Mesenchymal stem cell (in vitro differentiated cells and primary cell): ENCODE data around the gene UBE2E2.

Experiments
- DNase-seq: peaks from one replicate; pipeline ENCODE4 v3.0.0-alpha.2; 2013
- H2AFZ ChIP-seq: one replicate; pipeline ENCODE4 v1.6.1; 2013; ENCODE audit warnings: low read depth, mild to moderate bottlenecking, control low read depth, inconsistent platforms, low read length, moderate library complexity
- H2AK5ac ChIP-seq: 2 replicates; pipeline ENCODE4 v1.6.1; 2013; ENCODE audit warnings: low read length, moderate library complexity, mild to moderate bottlenecking, inconsistent platforms; ENCODE audit not compliant: severe bottlenecking
- H2BK120ac ChIP-seq: one replicate; pipeline ENCODE4 v1.6.1; 2013; ENCODE audit warnings: low read depth, mild to moderate bottlenecking, inconsistent platforms, low read length, moderate library complexity
- H2BK12ac ChIP-seq, 2 experiments: one replicate each; pipeline ENCODE4 v1.6.1; 2013; ENCODE audit warnings: inconsistent platforms in 2 of 2, low read length in 2 of 2, mild to moderate bottlenecking in 2 of 2, moderate library complexity in 2 of 2, control low read depth in 1 of 2
- H2BK15ac ChIP-seq: one replicate; pipeline ENCODE4 v1.6.1; 2013; ENCODE audit warnings: mild to moderate bottlenecking, low read depth, inconsistent platforms; ENCODE audit not compliant: poor library complexity, severe bottlenecking
- H2BK5ac ChIP-seq: 2 replicates; pipeline ENCODE4 v1.6.1; 2013; ENCODE audit warnings: low read depth, mild to moderate bottlenecking, low read length, control low read depth, inconsistent platforms; ENCODE audit not compliant: poor library complexity, severe bottlenecking
- H3K14ac ChIP-seq, 2 experiments: one replicate each; pipeline ENCODE4 v1.6.1; 2013; ENCODE audit warnings: inconsistent platforms in 2 of 2, low read length in 2 of 2, control low read depth in 1 of 2, mild to moderate bottlenecking in 1 of 2, moderate library complexity in 1 of 2
- H3K18ac ChIP-seq, 2 experiments: one replicate each; pipeline ENCODE4 v1.6.1; 2013; ENCODE audit warnings: inconsistent platforms in 2 of 2, low read length in 2 of 2, control low read depth in 1 of 2, low read depth in 1 of 2, mild to moderate bottlenecking in 1 of 2
- H3K23ac ChIP-seq, 2 experiments: one replicate each; pipeline ENCODE4 v1.6.1; 2013; ENCODE audit warnings: inconsistent platforms in 2 of 2, low read length in 2 of 2, mild to moderate bottlenecking in 2 of 2, moderate library complexity in 2 of 2, control low read depth in 1 of 2
- H3K27ac ChIP-seq: 2 replicates; pipeline ENCODE4 v1.5.1; 2013; ENCODE audit warnings: mild to moderate bottlenecking, moderate library complexity, low read length, control low read depth, inconsistent platforms; ENCODE audit not compliant: poor library complexity, severe bottlenecking
- H3K27me3 ChIP-seq, 2 experiments: 2 replicates each; pipeline versions ENCODE4 v1.6.1 to v1.7.0; 2013; ENCODE audit warnings: low read length in 2 of 2, mild to moderate bottlenecking in 2 of 2, moderate library complexity in 2 of 2, control low read depth in 1 of 2, inconsistent platforms in 1 of 2; ENCODE audit not compliant: control insufficient read depth in 1 of 2, insufficient read depth in 1 of 2
- H3K36me3 ChIP-seq, 2 experiments: 2 replicates each; pipeline versions ENCODE4 v1.6.1 to v1.7.0; 2013; ENCODE audit warnings: low read length in 2 of 2, control low read depth in 1 of 2, inconsistent platforms in 1 of 2, low read depth in 1 of 2, mild to moderate bottlenecking in 1 of 2; ENCODE audit not compliant: insufficient read depth in 2 of 2, control insufficient read depth in 1 of 2
- H3K4ac ChIP-seq, 2 experiments: one replicate each; pipeline ENCODE4 v1.6.1; 2013; ENCODE audit warnings: inconsistent platforms in 2 of 2, low read length in 2 of 2, mild to moderate bottlenecking in 2 of 2, moderate library complexity in 2 of 2, control low read depth in 1 of 2, low read depth in 1 of 2
- H3K4me1 ChIP-seq: 2 replicates; pipeline ENCODE4 v1.6.1; 2013; ENCODE audit warnings: low read depth, low read length, control low read depth; ENCODE audit not compliant: control insufficient read depth, insufficient read depth
- H3K4me2 ChIP-seq: 2 replicates; pipeline ENCODE4 v1.6.1; 2013; ENCODE audit warnings: low read length, mild to moderate bottlenecking, inconsistent platforms; ENCODE audit not compliant: poor library complexity, severe bottlenecking
- H3K4me3 ChIP-seq, 2 experiments: 2 replicates each; pipeline versions ENCODE4 v1.5.1 to v1.7.0; 2013; ENCODE audit warnings: low read length in 2 of 2, mild to moderate bottlenecking in 2 of 2, control low read depth in 1 of 2, low read depth in 1 of 2; ENCODE audit not compliant: insufficient read depth in 1 of 2
- H3K79me1 ChIP-seq: replicated peaks from 2 replicates; pipeline ENCODE4 v1.6.1; 2013; ENCODE audit warnings: mild to moderate bottlenecking, control low read depth, low read length, inconsistent platforms; ENCODE audit not compliant: poor library complexity, severe bottlenecking
- H3K9ac ChIP-seq: 2 replicates; pipeline ENCODE4 v1.7.0; 2013; ENCODE audit warnings: mild to moderate bottlenecking, low read length, moderate library complexity
- H3K9me3 ChIP-seq: 2 replicates; pipeline ENCODE4 v1.7.0; 2013; ENCODE audit warnings: mild to moderate bottlenecking, low read length; ENCODE audit not compliant: control insufficient read depth
- H4K8ac ChIP-seq: one replicate; pipeline ENCODE4 v1.6.1; 2013; ENCODE audit warnings: inconsistent platforms, mild to moderate bottlenecking, low read length, moderate library complexity
- H4K91ac ChIP-seq: one replicate; pipeline ENCODE4 v1.6.1; 2013; ENCODE audit warnings: mild to moderate bottlenecking, low read length, inconsistent platforms
- WGBS: methylation state at CpG from one replicate; pipeline ENCODE4 v1.1.7; 2013; ENCODE audit warnings: mixed read lengths; 5-methylcytosine and 5-hydroxymethylcytosine counted together

The UBE2E2 gene

GRCh38 chr3:23308986-23309625 is 106.0 kb downstream of the UBE2E2 start:
- Histone ChIP-seq H3K4me2 (no peak overlapping the region), H3K27ac (no peak overlapping the region), H3K4me3 (no peak overlapping the region), H4K91ac (no peak overlapping the region), H3K36me3 (peaks cover 0 to 6% of the 10 kb centered on the region in 2 experiments), H3K79me1 (peaks cover 15% of the 10 kb centered on the region), H3K23ac (no peak overlapping the region), H2BK5ac (no peak overlapping the region), H2AFZ (no peak overlapping the region), H3K18ac (no peak overlapping the region), H2BK120ac (no peak overlapping the region), H3K27me3 (no peaks in the 10 kb centered on the region), H3K4ac (no peak overlapping the region), H2BK12ac (no peak overlapping the region), H4K8ac (no peak overlapping the region), H2AK5ac (peak overlapping the region; percentile 7), H3K9ac (no peak overlapping the region), H3K9me3 (no peaks in the 10 kb centered on the region), H3K4me1 (peaks cover 3% of the 10 kb centered on the region), H3K14ac (no peak overlapping the region), H2BK15ac (no peak overlapping the region)
- no CpG with 5 or more reads among the region's 2 CpGs for WGBS
- no peak for DNase-seq

GRCh38 chr3:23312866-23313265 is 109.7 kb downstream of the UBE2E2 start:
- Histone ChIP-seq H2BK15ac (no peak overlapping the region), H3K4me1 (peaks cover 3% of the 10 kb centered on the region), H2BK5ac (no peak overlapping the region), H3K23ac (no peak overlapping the region), H3K27ac (no peak overlapping the region), H3K4me2 (no peak overlapping the region), H4K91ac (no peak overlapping the region), H4K8ac (no peak overlapping the region), H3K36me3 (peaks cover 5 to 6% of the 10 kb centered on the region in 2 experiments), H3K79me1 (peaks cover 33% of the 10 kb centered on the region), H3K9ac (no peak overlapping the region), H3K4ac (no peak overlapping the region), H3K9me3 (no peaks in the 10 kb centered on the region), H2AK5ac (no peak overlapping the region), H2AFZ (no peak overlapping the region), H2BK120ac (no peak overlapping the region), H3K27me3 (no peaks in the 10 kb centered on the region), H2BK12ac (no peak overlapping the region), H3K14ac (no peak overlapping the region), H3K4me3 (no peak overlapping the region), H3K18ac (no peak overlapping the region)
- DNase-seq: peak; percentile 5
- WGBS: 77% methylated on average over 2 of the region's 3 CpGs

- Histone ChIP-seq H3K18ac (no peak overlapping the region), H3K27ac (no peak overlapping the region), H3K23ac (no peak overlapping the region), H3K79me1 (peaks cover 27% of the 10 kb centered on the region), H2AFZ (no peak overlapping the region), H3K14ac (no peak overlapping the region), H3K4me2 (no peak overlapping the region), H3K4me1 (peaks cover 2% of the 10 kb centered on the region), H4K8ac (no peak overlapping the region), H2BK12ac (no peak overlapping the region), H3K9ac (no peak overlapping the region), H3K4me3 (no peak overlapping the region), H2BK120ac (no peak overlapping the region), H3K36me3 (peaks cover 3 to 5% of the 10 kb centered on the region in 2 experiments), H2AK5ac (no peak overlapping the region), H2BK5ac (no peak overlapping the region), H3K27me3 (no peaks in the 10 kb centered on the region), H3K9me3 (no peaks in the 10 kb centered on the region), H3K4ac (no peak overlapping the region), H4K91ac (no peak overlapping the region), H2BK15ac (no peak overlapping the region)
- DNase-seq: no peak
- 93% methylated on average over 5 of the region's 5 CpGs for WGBS
Observed at GRCh38 chr3:23314981-23315762, 112.0 kb downstream of the UBE2E2 start.

- Histone ChIP-seq H4K91ac (no peak overlapping the region), H2BK5ac (no peak overlapping the region), H2BK15ac (no peak overlapping the region), H3K27ac (no peak overlapping the region), H3K4ac (no peak overlapping the region), H3K14ac (no peak overlapping the region), H3K9ac (no peak overlapping the region), H4K8ac (no peak overlapping the region), H3K23ac (no peak overlapping the region), H2AFZ (no peak overlapping the region), H2BK120ac (no peak overlapping the region), H2BK12ac (no peak overlapping the region), H3K27me3 (no peaks in the 10 kb centered on the region), H3K79me1 (peaks cover 32% of the 10 kb centered on the region), H3K36me3 (peaks cover 0 to 5% of the 10 kb centered on the region in 2 experiments), H3K4me2 (no peak overlapping the region), H2AK5ac (no peak overlapping the region), H3K4me3 (no peak overlapping the region), H3K4me1 (peaks cover 2% of the 10 kb centered on the region), H3K18ac (no peak overlapping the region), H3K9me3 (no peaks in the 10 kb centered on the region)
- DNase-seq: no peak
- WGBS: 91% methylated on average over 2 of the region's 2 CpGs
Observed at GRCh38 chr3:23316924-23317323, 113.8 kb downstream of the UBE2E2 start.
